Right lobe of liver (tissue), 4 donors: Measurements from ENCODE around the gene ARRDC4.

Experiments
- CTCF ChIP-seq, 4 donors: fragments of 200-600 bp in 3 of 4; fragments of 450-650 bp in 1 of 4; IDR thresholded peaks; one replicate each; pipeline versions ENCODE4 v1.5.1 to v1.8.0; 2016 to 2022; ENCODE audit warnings: antibody characterized with exemption in 4 of 4, mild to moderate bottlenecking in 2 of 4
- POLR2A ChIP-seq: fragments of 450-650 bp; IDR thresholded peaks from one replicate; pipeline ENCODE4 v1.6.1; 2017; ENCODE audit warnings: antibody characterized with exemption, mild to moderate bottlenecking
- donor health status: DM: no; HTN: no; CAD: no.
- donor health status: DM: no; HTN: no; CAD: no.
- donor health status: DM: no; HTN: yes; CAD: no.

- TF ChIP-seq CTCF (IDR thresholded peaks at IDR 0.05) (no peak), POLR2A (no peak)
These were observed 5.7 kb downstream of the ARRDC4 start for GRCh38 chr15:97966246-97966645.
